ENCODE results near the gene ITPR2. TPM values are rescaled to one million over a fixed set of nuclear protein-coding genes. Genes with fewer than 3 reads are reported as not detected.

ITPR2 gene
- total RNA-seq, 6 experiments from 2014 or later = 6.9 to 8.4 (median 7.6) TPM

DNA sequence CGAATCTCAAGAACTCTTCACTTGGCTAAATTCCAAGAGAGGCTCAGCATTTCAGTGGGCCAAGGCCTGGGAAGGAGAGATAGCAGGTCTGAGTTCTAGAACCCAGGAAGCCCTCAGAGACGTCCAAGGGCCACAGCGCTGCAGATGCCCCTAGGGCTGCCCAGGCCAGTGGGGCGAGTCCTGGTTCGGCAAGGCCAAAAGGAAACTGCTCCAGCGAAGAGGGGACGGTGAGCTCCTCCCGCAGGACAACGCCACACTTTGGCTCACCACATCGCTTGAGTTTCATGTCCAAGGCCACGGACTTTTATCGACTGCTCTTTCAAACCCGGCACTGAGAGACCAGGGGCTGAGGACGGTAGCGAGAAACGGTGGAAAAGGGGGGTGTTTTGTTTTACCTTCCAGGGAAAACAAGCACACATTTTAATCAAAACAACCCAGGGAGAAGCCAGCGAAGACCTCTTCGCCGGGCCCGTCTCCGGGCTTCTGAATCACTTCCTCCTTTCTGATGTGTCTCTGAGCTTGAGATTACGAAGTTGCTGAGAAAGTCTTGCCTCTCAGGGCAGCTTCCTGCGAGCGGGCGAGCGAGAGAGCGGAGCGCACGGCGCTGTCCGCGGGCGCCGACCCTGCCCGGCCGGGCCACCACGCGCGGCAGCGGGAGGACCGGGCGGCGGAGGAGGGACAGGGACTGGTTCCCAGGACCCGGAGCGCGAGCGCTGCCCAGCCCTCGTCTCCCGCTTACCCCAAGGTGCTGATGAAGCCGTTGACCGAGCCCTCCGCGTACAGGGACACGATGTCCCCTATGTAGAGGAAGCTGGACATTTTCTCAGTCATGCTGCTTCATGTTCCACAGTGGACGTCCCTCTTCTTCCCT, 808 bp downstream of the ITPR2 start:
- H3K4me1 Mint-ChIP-seq (ENCODE audit: low read depth) = peaks cover 36% of the 10 kb centered on the region
- H3K36me3 Mint-ChIP-seq (ENCODE audit: low read depth) = no peaks in the 10 kb centered on the region
- TF ChIP-seq, protein P1, sequence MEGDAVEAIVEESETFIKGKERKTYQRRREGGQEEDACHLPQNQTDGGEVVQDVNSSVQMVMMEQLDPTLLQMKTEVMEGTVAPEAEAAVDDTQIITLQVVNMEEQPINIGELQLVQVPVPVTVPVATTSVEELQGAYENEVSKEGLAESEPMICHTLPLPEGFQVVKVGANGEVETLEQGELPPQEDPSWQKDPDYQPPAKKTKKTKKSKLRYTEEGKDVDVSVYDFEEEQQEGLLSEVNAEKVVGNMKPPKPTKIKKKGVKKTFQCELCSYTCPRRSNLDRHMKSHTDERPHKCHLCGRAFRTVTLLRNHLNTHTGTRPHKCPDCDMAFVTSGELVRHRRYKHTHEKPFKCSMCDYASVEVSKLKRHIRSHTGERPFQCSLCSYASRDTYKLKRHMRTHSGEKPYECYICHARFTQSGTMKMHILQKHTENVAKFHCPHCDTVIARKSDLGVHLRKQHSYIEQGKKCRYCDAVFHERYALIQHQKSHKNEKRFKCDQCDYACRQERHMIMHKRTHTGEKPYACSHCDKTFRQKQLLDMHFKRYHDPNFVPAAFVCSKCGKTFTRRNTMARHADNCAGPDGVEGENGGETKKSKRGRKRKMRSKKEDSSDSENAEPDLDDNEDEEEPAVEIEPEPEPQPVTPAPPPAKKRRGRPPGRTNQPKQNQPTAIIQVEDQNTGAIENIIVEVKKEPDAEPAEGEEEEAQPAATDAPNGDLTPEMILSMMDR (IDR thresholded peaks at IDR 0.05) = 0 out of 2 replicates have a peak, but pooled peaks have one; percentile 16
- peak; percentile 75 for DNase-seq
- peaks cover 5% of the 10 kb centered on the region; the same call in 1 of the 2 replicates for H3K27me3 Mint-ChIP-seq (ENCODE audit: insufficient read depth)
- H3K9me3 Mint-ChIP-seq = no peaks in the 10 kb centered on the region
- H3K4me3 Mint-ChIP-seq = peak overlapping the region; percentile 99
- H3K27ac Mint-ChIP-seq = peak overlapping the region; percentile 100

DNA sequence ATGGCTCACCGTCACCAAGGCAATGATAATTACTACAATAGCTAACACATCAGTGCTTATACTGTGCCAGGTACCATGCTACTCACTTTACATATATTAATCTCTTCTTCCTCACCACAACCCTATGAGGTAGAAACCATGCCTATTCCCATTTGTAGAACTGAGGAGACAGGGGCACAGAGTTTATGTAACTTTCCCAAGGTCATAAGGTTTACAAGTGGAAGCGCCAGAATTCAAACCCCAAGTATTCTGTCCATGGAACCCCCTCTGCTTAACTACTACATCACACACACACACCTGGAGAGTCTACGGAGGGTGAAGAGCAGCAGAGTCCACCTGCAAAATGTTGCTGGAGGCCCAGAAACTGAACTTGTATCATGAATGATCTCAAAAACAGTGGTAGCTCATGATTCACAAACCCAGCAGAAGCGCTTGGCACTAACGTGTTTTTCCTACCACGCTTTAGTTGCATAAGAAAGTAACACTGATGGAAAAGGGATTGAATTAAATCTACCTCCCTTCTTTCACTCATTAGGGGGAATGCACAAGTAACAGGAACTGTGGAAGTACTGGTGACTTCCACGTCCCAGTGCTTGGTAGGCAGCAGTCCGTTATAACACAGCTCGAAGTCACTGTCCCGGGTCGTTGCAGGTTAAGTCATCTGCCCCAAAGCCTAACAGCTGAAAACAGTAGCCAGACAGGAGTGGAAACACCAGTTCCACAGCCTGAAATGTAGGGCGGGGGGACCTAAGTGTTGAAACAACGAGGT, 2.0 kb downstream of the ITPR2 start:
- Mint-ChIP-seq H3K9me3 (no peaks in the 10 kb centered on the region), H3K4me1 (ENCODE audit: low read depth) (peaks cover 36% of the 10 kb centered on the region), H3K4me3 (peak overlapping the region; percentile 36), H3K36me3 (ENCODE audit: low read depth) (no peaks in the 10 kb centered on the region), H3K27ac (peak overlapping the region; percentile 4; the same call in 1 of the 2 replicates), H3K27me3 (ENCODE audit: insufficient read depth) (peaks cover 4% of the 10 kb centered on the region; the same call in 1 of the 2 replicates)
- TF ChIP-seq, protein P1 (IDR thresholded peaks at IDR 0.05) = no peak
- DNase-seq = no peak

DNA sequence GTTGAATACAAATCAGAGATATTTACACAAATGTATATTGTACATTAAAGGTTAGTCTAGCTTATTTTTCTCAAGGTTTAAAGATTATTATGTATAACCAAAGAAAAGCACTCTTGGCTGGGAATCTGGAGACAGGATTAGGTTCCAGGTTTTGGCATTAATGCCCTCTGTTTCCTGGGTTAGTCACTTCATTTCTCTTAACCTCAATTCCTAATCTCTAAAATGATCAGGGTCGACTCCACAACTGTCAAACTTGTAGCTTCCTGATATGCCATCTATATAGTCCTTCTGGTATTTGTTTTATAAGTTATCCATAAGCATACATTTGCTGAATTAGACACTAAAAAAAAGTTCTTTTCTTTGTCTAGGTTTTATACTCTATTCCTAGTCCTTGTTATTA, 2.6 kb downstream of the ITPR2 start:
- DNase-seq = no peak
- H3K27me3 Mint-ChIP-seq (ENCODE audit: insufficient read depth) = peaks cover 4% of the 10 kb centered on the region; the same call in 1 of the 2 replicates
- no peak overlapping the region; the same call in 1 of the 2 replicates for H3K4me3 Mint-ChIP-seq
- H3K27ac Mint-ChIP-seq = no peak overlapping the region
- H3K4me1 Mint-ChIP-seq (ENCODE audit: low read depth) = peaks cover 36% of the 10 kb centered on the region
- TF ChIP-seq, protein P1 (IDR thresholded peaks at IDR 0.05) = no peak
- H3K36me3 Mint-ChIP-seq (ENCODE audit: low read depth) = no peaks in the 10 kb centered on the region
- H3K9me3 Mint-ChIP-seq = no peaks in the 10 kb centered on the region

DNA sequence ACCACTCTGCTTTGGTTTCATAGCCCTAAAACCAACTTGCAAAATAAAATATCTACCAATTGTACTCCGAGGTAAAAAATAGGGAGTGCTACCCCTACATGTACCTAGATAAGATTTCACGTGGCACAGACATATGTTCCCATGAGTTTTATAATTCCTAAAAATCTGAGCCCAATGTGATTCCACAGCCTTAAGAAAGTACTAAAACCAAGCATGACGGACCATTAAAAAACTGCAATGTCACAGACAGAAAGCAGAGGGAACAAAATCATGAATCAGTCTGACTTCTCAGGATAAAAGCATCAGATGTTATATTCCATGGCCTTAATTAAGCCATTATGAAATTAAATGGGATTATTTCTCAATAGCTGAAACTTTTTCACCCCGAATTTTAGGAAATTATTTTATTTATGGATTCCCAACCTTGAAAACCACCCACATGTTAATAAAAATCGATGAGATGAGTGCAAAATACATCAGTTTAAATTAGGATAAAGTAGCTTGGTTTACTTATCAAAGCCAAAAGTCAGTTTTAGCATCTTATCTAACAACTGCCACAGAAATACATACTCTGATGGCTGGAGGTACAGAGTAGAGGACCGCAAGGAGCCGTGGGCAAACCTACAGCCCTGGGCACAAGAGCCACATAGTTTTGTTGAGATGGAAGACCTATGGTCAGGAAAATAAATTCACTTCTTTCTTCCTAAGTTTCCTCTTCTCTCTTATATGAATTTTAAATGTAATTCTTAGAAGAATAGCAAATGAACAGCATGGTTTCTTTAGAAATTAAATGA, 4.5 kb downstream of the ITPR2 start:
- no peak overlapping the region for H3K27ac Mint-ChIP-seq
- peaks cover 3% of the 10 kb centered on the region; the same call in 1 of the 2 replicates for H3K27me3 Mint-ChIP-seq (ENCODE audit: insufficient read depth)
- DNase-seq = no peak
- H3K36me3 Mint-ChIP-seq (ENCODE audit: low read depth) = no peaks in the 10 kb centered on the region
- no peaks in the 10 kb centered on the region for H3K9me3 Mint-ChIP-seq
- no peak overlapping the region for H3K4me3 Mint-ChIP-seq
- H3K4me1 Mint-ChIP-seq (ENCODE audit: low read depth) = peaks cover 33% of the 10 kb centered on the region
- TF ChIP-seq, protein P1 (IDR thresholded peaks at IDR 0.05) = no peak

DNA sequence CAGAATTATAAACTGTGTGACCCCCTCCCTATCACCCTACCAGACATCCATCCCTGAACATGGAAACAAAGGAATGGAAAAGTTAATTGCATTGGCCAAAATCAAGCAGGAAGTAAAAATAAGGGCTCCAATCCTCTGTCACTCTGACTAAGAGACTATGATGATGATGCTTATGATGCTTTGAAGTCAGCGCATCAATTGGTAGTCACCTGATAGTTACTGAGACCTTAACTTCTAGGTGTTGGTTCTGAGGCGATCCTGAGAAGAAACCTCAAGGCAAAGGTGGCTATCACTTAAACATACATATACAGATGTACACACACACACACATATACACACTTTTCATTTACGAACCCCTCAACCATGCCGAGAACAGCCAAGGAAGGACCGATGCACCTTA, 6.6 kb downstream of the ITPR2 start:
- DNase-seq = no peak
- Mint-ChIP-seq H3K27ac (no peak overlapping the region), H3K27me3 (ENCODE audit: insufficient read depth) (no peaks in the 10 kb centered on the region), H3K36me3 (ENCODE audit: low read depth) (no peaks in the 10 kb centered on the region), H3K4me1 (ENCODE audit: low read depth) (peaks cover 50% of the 10 kb centered on the region), H3K9me3 (no peaks in the 10 kb centered on the region), H3K4me3 (no peak overlapping the region)
- TF ChIP-seq, protein P1 (IDR thresholded peaks at IDR 0.05) = no peak

Measured in HFFc6 (cell line).